Caco-2 (cell line): ENCODE data around the gene PATJ. TPM values are rescaled to one million over a fixed set of nuclear protein-coding genes. Genes with fewer than 3 reads are reported as not detected.

Experiments used
- BruUV-seq: library from RNA; stranded (reverse); fragments of 400-500 nt; replicated peaks from 2 replicates; lab custom pipeline; 2021; lab: Mats Ljungman, UMichigan
- CTCF ChIA-PET: fragments of 300-600 bp; sonication (Branson Sonifier 250); formaldehyde crosslinking; loops from one replicate; lab custom pipeline; 2022; ENCODE audit warnings: antibody characterized with exemption; lab: Charles Lee
- POLR2A ChIA-PET: fragments of 300-600 bp; sonication (Branson Sonifier 250); formaldehyde crosslinking; loops from one replicate; lab custom pipeline; 2022; ENCODE audit warnings: antibody characterized with exemption; lab: Charles Lee
- DNase-seq, 2 experiments: peaks; one replicate each; pipeline versions ENCODE4 v3.0.0 to v3.0.0-alpha.2; 2020 to 2022
- H3K27me3 ChIP-seq: replicated peaks from 2 replicates; pipeline ENCODE4 v1.6.0; 2011; ENCODE audit warnings: low read length; ENCODE audit not compliant: control insufficient read depth, insufficient read depth
- H3K36me3 ChIP-seq: 2 replicates; pipeline ENCODE4 v1.5.1; 2011; ENCODE audit warnings: low read length; ENCODE audit not compliant: control insufficient read depth, insufficient read depth
- H3K4me1 ChIP-seq: fragments of 250-450 bp; sonication (Bioruptor Pico); 2 replicates; pipeline ENCODE4 v1.5.1; 2020; ENCODE audit warnings: mild to moderate bottlenecking
- H3K4me3 ChIP-seq: 2 replicates; pipeline ENCODE4 v1.5.1; 2011; ENCODE audit warnings: low read depth, mild to moderate bottlenecking, control low read depth, low read length
- H3K9me3 ChIP-seq: fragments of 250-450 bp; sonication (Bioruptor Pico); 2 replicates; pipeline ENCODE4 v1.5.1; 2020; ENCODE audit warnings: mild to moderate bottlenecking, moderate library complexity
- H3K27ac Mint-ChIP-seq: one replicate; pipeline ENCODE4 v1.8.0; 2022; ENCODE audit warnings: mixed read lengths; ENCODE audit not compliant: unreplicated experiment
- H3K27me3 Mint-ChIP-seq: one replicate; pipeline ENCODE4 v1.8.0; 2022; ENCODE audit warnings: mixed read lengths; ENCODE audit not compliant: insufficient read depth, unreplicated experiment
- H3K36me3 Mint-ChIP-seq: one replicate; pipeline ENCODE4 v1.8.0; 2022; ENCODE audit warnings: mild to moderate bottlenecking, mixed read lengths; ENCODE audit not compliant: insufficient read depth, unreplicated experiment
- H3K4me1 Mint-ChIP-seq: one replicate; pipeline ENCODE4 v1.8.0; 2022; ENCODE audit warnings: low read depth, mixed read lengths; ENCODE audit not compliant: unreplicated experiment
- H3K4me3 Mint-ChIP-seq: one replicate; pipeline ENCODE4 v1.8.0; 2022; ENCODE audit warnings: mild to moderate bottlenecking, moderate library complexity, mixed read lengths; ENCODE audit not compliant: unreplicated experiment
- H3K9me3 Mint-ChIP-seq: one replicate; pipeline ENCODE4 v1.8.0; 2022; ENCODE audit warnings: mixed read lengths; ENCODE audit not compliant: unreplicated experiment
- intact Hi-C: fragments of 100-400 bp; cut with micrococcal nuclease; formaldehyde crosslinking; loops from one replicate; pipeline ENCODE4 v1.10.0; 2022; ENCODE audit not compliant: unreplicated experiment
- total RNA-seq: library from RNA; stranded (reverse); gene quantifications from 2 replicates; pipeline ENCODE4 v1.2.3, GENCODE V29; 2022
- TF ChIP-seq, protein P1 (sequence below), 2 experiments: fragments of 200-600 bp in 1 of 2; IDR thresholded peaks; 1 replicate in 1 of 2; 2 replicates in 1 of 2; pipeline versions ENCODE4 v1.5.1 to v1.8.0; 2011 to 2022; ENCODE audit warnings: antibody characterized with exemption in 1 of 2, control low read depth in 1 of 2, inconsistent platforms in 1 of 2, low read depth in 1 of 2, low read length in 1 of 2, mild to moderate bottlenecking in 1 of 2, moderate library complexity in 1 of 2; ENCODE audit not compliant: insufficient read depth in 1 of 2, severe bottlenecking in 1 of 2, unreplicated experiment in 1 of 2

The PATJ gene
- total RNA-seq, 1 experiment from 2014 or later, result 31.6 TPM

GRCh38 chr1:62175568-62176179 lies 433.4 kb downstream of the PATJ start:
- H3K27me3 ChIP-seq, result no peaks in the 10 kb centered on the region
- no TSS peak for BruUV-seq
- no peaks in the 10 kb centered on the region for H3K4me1 ChIP-seq
- Mint-ChIP-seq H3K27ac (no peak overlapping the region), H3K36me3 (no peaks in the 10 kb centered on the region), H3K4me1 (peaks cover 13% of the 10 kb centered on the region), H3K9me3 (no peaks in the 10 kb centered on the region), H3K4me3 (no peak overlapping the region), H3K27me3 (no peaks in the 10 kb centered on the region)
- H3K4me3 ChIP-seq, result no peak overlapping the region
- peak in 1 of 2 experiments; percentile 53 for DNase-seq
- TF ChIP-seq, protein P1, sequence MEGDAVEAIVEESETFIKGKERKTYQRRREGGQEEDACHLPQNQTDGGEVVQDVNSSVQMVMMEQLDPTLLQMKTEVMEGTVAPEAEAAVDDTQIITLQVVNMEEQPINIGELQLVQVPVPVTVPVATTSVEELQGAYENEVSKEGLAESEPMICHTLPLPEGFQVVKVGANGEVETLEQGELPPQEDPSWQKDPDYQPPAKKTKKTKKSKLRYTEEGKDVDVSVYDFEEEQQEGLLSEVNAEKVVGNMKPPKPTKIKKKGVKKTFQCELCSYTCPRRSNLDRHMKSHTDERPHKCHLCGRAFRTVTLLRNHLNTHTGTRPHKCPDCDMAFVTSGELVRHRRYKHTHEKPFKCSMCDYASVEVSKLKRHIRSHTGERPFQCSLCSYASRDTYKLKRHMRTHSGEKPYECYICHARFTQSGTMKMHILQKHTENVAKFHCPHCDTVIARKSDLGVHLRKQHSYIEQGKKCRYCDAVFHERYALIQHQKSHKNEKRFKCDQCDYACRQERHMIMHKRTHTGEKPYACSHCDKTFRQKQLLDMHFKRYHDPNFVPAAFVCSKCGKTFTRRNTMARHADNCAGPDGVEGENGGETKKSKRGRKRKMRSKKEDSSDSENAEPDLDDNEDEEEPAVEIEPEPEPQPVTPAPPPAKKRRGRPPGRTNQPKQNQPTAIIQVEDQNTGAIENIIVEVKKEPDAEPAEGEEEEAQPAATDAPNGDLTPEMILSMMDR (IDR thresholded peaks at IDR 0.05; ENCODE audit: insufficient read depth in 1 of 2, low read depth in 1 of 2, low read length in 1 of 2, severe bottlenecking in 1 of 2, unreplicated experiment in 1 of 2), result peak; percentile 65
- intact Hi-C loops, result loop anchor here (1.0 to 2.0 kb wide), 4 partner anchors 63 to 232 kb away; no protein-coding TSS in a partner anchor
- no peaks in the 10 kb centered on the region for H3K36me3 ChIP-seq
- CTCF ChIA-PET, result interaction anchor here (0.5 to 1.5 kb wide), 7 partner anchors 54 to 431 kb away, joined by 3 to 12 read pairs (median 7); no protein-coding TSS in a partner anchor
- POLR2A ChIA-PET, result no interaction called here
- no peaks in the 10 kb centered on the region for H3K9me3 ChIP-seq

GRCh38 chr1:62176597-62177312 lies 434.5 kb downstream of the PATJ start:
- Mint-ChIP-seq H3K4me3 (no peak overlapping the region), H3K9me3 (no peaks in the 10 kb centered on the region), H3K27me3 (no peaks in the 10 kb centered on the region), H3K36me3 (peaks cover under 1% of the 10 kb centered on the region), H3K27ac (no peak overlapping the region), H3K4me1 (peaks cover 20% of the 10 kb centered on the region)
- no peaks in the 10 kb centered on the region for H3K4me1 ChIP-seq
- no peaks in the 10 kb centered on the region for H3K36me3 ChIP-seq
- BruUV-seq, result no TSS peak
- no peaks in the 10 kb centered on the region for H3K9me3 ChIP-seq
- DNase-seq, result no peak
- no peak overlapping the region for H3K4me3 ChIP-seq
- ChIA-PET POLR2A (no interaction called here), CTCF (interaction anchor here (1.5 kb wide), 1 partner anchor 110 kb away, joined by 7 read pairs; no protein-coding TSS in a partner anchor)
- TF ChIP-seq, protein P1 (IDR thresholded peaks at IDR 0.05; ENCODE audit: insufficient read depth in 1 of 2, low read depth in 1 of 2, low read length in 1 of 2, severe bottlenecking in 1 of 2, unreplicated experiment in 1 of 2), result no peak
- intact Hi-C loops, result no loop called here
- no peaks in the 10 kb centered on the region for H3K27me3 ChIP-seq

DNA sequence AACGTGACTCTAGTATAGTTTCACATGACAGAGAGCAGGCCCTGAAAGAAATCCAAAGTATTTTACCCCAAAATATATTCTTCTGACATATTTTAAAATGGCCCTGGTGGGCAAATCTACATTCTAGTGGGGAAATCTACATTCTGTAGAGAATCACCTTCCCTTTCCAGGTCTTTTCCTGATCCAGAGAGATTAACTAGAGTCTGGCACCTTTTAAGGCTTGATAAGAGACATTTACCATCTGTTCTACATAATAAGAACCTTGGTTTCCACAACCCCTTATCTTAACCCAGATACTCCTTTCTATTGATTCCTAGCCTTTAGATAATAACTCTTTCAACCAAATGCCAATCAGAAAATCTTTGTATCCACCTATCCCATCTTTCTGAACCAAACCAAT lies 435.3 kb downstream of the PATJ start:
- CTCF ChIA-PET, result no interaction called here
- TF ChIP-seq, protein P1 (IDR thresholded peaks at IDR 0.05; ENCODE audit: insufficient read depth in 1 of 2, low read depth in 1 of 2, low read length in 1 of 2, severe bottlenecking in 1 of 2, unreplicated experiment in 1 of 2), result no peak

More for the DNA sequence above, 435.3 kb downstream of the PATJ start:
- Histone ChIP-seq H3K27me3 (no peaks in the 10 kb centered on the region), H3K4me3 (no peak overlapping the region), H3K4me1 (no peaks in the 10 kb centered on the region), H3K36me3 (no peaks in the 10 kb centered on the region), H3K9me3 (no peaks in the 10 kb centered on the region)
- BruUV-seq, result no TSS peak
- intact Hi-C loops, result no loop called here
- H3K27me3 Mint-ChIP-seq, result no peaks in the 10 kb centered on the region
- H3K4me1 Mint-ChIP-seq, result peaks cover 24% of the 10 kb centered on the region
- no peak for DNase-seq
- POLR2A ChIA-PET, result no interaction called here
- H3K27ac Mint-ChIP-seq, result no peak overlapping the region
- H3K9me3 Mint-ChIP-seq, result no peaks in the 10 kb centered on the region
- H3K4me3 Mint-ChIP-seq, result no peak overlapping the region
- peaks cover 4% of the 10 kb centered on the region for H3K36me3 Mint-ChIP-seq
